Fibroblast of mammary gland (primary cell): ENCODE measurements around the gene P2RY2.

Source experiments
- DNase-seq: peaks from one replicate; pipeline ENCODE4 v3.0.0-alpha.2; 2010; ENCODE audit warnings: low read depth
- H3K4me3 ChIP-seq: 2 replicates; pipeline ENCODE4 v1.5.1; 2011; ENCODE audit warnings: low read depth, mild to moderate bottlenecking, low read length, moderate library complexity; ENCODE audit not compliant: control insufficient read depth
- CTCF ChIP-seq: conservative IDR thresholded peaks from 2 replicates; pipeline ENCODE4 v1.5.1; 2011; ENCODE audit warnings: low read depth, low read length, inconsistent platforms; ENCODE audit not compliant: control insufficient read depth, insufficient read depth

The P2RY2 gene

DNA sequence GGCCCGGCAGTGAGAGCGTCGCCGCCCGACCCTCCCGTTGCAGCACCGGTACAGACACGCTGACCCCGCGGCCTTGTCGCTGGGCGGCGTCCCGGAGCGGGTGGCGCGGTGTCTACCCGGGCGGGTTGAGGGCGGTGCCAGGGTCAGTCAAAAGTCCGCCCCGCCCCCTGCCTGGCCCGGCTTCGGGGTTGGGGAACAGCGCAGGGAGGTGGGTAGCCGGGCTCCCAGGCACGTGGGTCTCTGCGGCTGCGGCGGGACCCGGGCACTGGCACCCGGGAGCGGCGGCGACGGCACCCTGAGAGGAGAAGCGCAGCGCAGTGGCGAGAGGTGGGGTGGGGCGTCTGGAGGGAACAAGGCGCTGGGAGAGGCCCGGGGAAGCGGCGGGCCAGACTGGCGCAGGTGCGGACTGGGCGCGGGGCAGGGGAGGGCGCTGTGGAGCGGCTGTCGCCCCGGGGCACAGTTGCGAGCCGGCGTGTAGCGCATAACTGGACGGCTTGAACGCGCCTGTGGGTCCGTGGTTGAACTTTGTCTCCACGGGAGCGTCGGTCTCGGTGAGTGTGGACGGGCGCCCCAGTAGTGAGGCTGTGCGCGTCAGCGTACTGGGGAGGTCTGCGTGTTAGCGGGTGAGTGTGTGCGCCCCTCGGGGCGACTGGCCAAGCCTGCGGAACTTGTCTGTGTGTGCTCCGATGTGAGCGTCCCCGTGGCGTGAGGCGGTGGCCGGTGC is at the start of gene P2RY2:
P2RY2 (plus strand) TSS at position 176 of the 724 bp plus-strand sequence. CDS start 15,879 bp downstream, outside the sequence.
- TF ChIP-seq CTCF: no peak
- no peak for DNase-seq
- peak within 1 kb of the TSS; percentile 13 for H3K4me3 ChIP-seq

GRCh38 chr11:73168925-73169579 is 49.0 kb upstream of the P2RY2 start:
- H3K4me3 ChIP-seq: no peak overlapping the region
- TF ChIP-seq CTCF: no peak
- no peak for DNase-seq

DNA sequence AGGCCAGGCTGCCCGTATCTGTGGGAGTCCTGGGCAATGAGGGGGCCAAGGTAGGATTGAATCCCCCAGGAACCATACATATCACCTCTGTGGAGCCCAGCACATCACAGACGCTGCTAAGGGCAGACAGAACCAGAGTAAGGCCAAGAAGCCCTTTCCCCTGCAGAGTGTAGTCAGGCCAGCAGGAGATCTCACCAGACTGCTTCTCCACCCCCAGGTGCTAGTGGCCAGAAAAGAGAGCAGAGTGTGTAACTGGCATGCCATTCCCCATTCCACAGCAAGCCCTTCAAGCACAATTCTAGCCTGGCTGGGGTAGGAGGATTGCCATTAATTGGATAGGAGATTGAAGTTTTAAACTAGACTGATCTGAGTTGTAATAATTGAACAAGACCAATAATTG is 47.9 kb upstream of the P2RY2 start:
- no peak for TF ChIP-seq CTCF
- no peak overlapping the region for H3K4me3 ChIP-seq
- no peak for DNase-seq

- no peak overlapping the region for H3K4me3 ChIP-seq
- DNase-seq: peak; percentile 31
- TF ChIP-seq CTCF: no peak
Observed at GRCh38 chr11:73171436-73172161, 46.5 kb upstream of the P2RY2 start.

DNA sequence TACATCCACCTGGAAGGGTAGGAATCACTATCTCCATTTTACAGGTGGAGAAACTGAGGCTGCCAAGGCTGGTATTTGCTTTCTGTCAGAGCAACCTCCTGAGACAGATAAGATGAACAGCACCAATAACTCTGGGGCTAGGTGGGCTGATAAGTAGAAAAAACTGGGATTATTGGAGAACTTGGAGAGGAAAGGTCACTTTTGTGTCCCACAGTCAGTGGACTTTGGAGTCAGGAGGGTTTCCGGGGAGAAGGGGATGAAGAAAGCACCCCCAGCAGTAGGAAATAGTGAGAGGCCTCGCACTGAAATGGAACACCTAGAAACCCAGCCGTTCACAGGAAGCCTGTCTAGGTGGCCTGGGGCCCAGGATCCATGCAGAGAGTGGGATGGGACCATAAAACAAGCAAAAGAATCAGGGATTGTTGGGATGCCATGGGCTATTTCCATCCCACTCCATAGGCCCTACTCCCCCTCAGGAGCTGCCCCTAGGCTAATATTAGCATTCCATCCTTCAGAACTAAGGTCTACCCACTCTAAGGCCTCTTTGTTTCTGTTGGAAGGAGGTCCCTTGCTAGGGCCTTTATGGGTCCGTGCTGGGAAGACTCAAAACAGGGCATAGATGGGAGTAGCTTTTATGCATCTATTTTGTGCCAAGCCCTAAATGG is 45.0 kb upstream of the P2RY2 start:
- H3K4me3 ChIP-seq: no peak overlapping the region
- no peak for DNase-seq
- no peak for TF ChIP-seq CTCF

DNA sequence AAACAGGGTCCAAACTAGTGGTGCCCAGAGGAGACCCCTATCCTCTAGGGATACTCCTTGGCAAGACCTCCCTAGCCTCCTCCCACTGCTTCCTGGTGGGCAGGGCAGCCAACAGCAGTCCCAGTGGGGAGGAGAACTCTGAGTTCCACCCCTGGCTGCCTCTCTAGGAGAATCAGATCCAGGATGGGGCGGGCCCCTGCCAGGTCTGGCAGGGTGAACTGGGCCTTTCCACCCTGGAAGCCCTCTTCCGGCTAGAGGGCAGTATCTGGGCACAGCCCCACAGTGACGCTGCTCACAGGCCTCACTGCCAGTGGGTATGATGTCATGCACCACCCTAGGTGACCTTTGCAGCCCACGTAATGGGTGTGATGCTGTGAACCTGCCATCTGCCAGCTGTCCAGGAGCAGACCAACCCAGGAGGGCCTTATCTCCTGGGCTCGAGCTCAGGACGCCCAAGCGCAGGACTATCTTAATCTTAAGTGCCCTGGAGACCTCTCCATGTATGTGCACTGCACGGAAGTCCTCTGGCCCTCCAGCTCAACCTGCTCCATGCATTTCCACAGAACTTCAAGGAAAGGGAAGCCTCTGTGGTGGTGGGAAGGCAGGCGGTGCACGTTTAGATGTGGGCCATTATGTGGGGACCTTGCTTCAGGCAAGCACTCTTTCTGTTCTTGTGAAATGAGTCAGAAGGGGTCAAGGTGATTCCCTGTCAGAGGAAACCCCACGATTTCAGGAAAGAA is 44.2 kb upstream of the P2RY2 start:
- TF ChIP-seq CTCF: no peak
- no peak overlapping the region for H3K4me3 ChIP-seq
- no peak for DNase-seq
